Fibroblast of lung (primary cell): Measurements from ENCODE around the gene POLD3.

Experiments used
- CTCF ChIP-seq, 2 donors: IDR thresholded peaks in 1 of 2; conservative IDR thresholded peaks in 1 of 2; 1 replicate in 1 of 2; 2 replicates in 1 of 2; pipeline ENCODE4 v1.5.1; 2011 to 2012; ENCODE audit warnings: low read length in 2 of 2, control low read depth in 1 of 2, inconsistent platforms in 1 of 2, low read depth in 1 of 2, mild to moderate bottlenecking in 1 of 2
- EZH2 ChIP-seq: IDR thresholded peaks from 2 replicates; pipeline ENCODE4 v1.5.1; 2012; ENCODE audit warnings: low read length, control low read depth, mild to moderate bottlenecking; ENCODE audit errors: missing control alignments

GRCh38 chr11:74682731-74683278 lies 90.4 kb downstream of the POLD3 start:
- TF ChIP-seq CTCF (conservative IDR thresholded peaks at IDR 0.05 in 1 of 2, IDR thresholded peaks at IDR 0.05 in 1 of 2; ENCODE audit: low read depth in 1 of 2, low read length in 2 of 2) (no peak), EZH2 (no peak)
